ENCODE measurements around the gene EFCAB3.
"Not testable (repeated sequence)": the region's sequence is repeated elsewhere in the genome, so short reads cannot be mapped to it uniquely, and the experiment has no call there.

EFCAB3 gene

GRCh38 chr17:62465271-62465670 lies 84.9 kb downstream of the EFCAB3 start:
- not testable (repeated sequence) for DNase-seq

Measured in right hindlimb (tissue), 1 donor.